ENCODE data around the gene TBCCD1. TPM values are rescaled to one million over a fixed set of nuclear protein-coding genes. Genes with fewer than 3 reads are reported as not detected.

TBCCD1 gene
- total and polyA plus RNA-seq, 2 experiments from 2014 or later, result 13.1 to 14.9 TPM

- no peaks in the 10 kb centered on the region for H3K36me3 ChIP-seq (replicated peaks; ENCODE audit: insufficient read depth, low read depth)
- no peak overlapping the region for H2AFZ ChIP-seq
- no peaks in the 10 kb centered on the region for H3K79me2 ChIP-seq
- TF ChIP-seq EZH2phosphoT487 (IDR thresholded peaks at IDR 0.05; ENCODE audit: low read depth, severe bottlenecking, unreplicated experiment) (no peak), CTCF (IDR thresholded peaks at IDR 0.05; ENCODE audit: poor library complexity) (no peak), EZH2 (IDR thresholded peaks at IDR 0.05; ENCODE audit: borderline replicate concordance) (no peak)
- no peak overlapping the region for H3K4me3 ChIP-seq
- no peaks in the 10 kb centered on the region for H3K9me2 ChIP-seq (replicated peaks; ENCODE audit: insufficient read depth)
- H3K27me3 ChIP-seq, result no peaks in the 10 kb centered on the region
- 69% methylated on average over 9 of the region's 9 CpGs for WGBS (ENCODE audit: low lambda C conversion rate, missing lambda C conversion rate)
- H3K27ac ChIP-seq, result no peak overlapping the region
- no peak for DNase-seq (ENCODE audit: low spot score)
- H3K4me2 ChIP-seq, result no peak overlapping the region
- no peaks in the 10 kb centered on the region for H3K4me1 ChIP-seq (ENCODE audit: insufficient read depth)
- no peaks in the 10 kb centered on the region for H3K9me3 ChIP-seq (ENCODE audit: low read depth)
- no peaks in the 10 kb centered on the region for H4K20me1 ChIP-seq (ENCODE audit: insufficient read depth, poor library complexity, severe bottlenecking)
Measured at GRCh38 chr3:186525369-186526255, 41.5 kb downstream of the TBCCD1 start.

GRCh38 chr3:186524616-186525015 lies 42.5 kb downstream of the TBCCD1 start:
- no peaks in the 10 kb centered on the region for H3K4me1 ChIP-seq (ENCODE audit: insufficient read depth)
- H2AFZ ChIP-seq, result no peak overlapping the region
- H3K27ac ChIP-seq, result no peak overlapping the region
- H3K9me3 ChIP-seq (ENCODE audit: low read depth), result no peaks in the 10 kb centered on the region
- DNase-seq (ENCODE audit: low spot score), result no peak
- H4K20me1 ChIP-seq (ENCODE audit: insufficient read depth, poor library complexity, severe bottlenecking), result no peaks in the 10 kb centered on the region
- no peak overlapping the region for H3K4me3 ChIP-seq
- no peaks in the 10 kb centered on the region for H3K36me3 ChIP-seq (replicated peaks; ENCODE audit: insufficient read depth, low read depth)
- no peaks in the 10 kb centered on the region for H3K79me2 ChIP-seq
- TF ChIP-seq EZH2phosphoT487 (IDR thresholded peaks at IDR 0.05; ENCODE audit: low read depth, severe bottlenecking, unreplicated experiment) (no peak), EZH2 (IDR thresholded peaks at IDR 0.05; ENCODE audit: borderline replicate concordance) (no peak), CTCF (IDR thresholded peaks at IDR 0.05; ENCODE audit: poor library complexity) (no peak)
- WGBS (ENCODE audit: low lambda C conversion rate, missing lambda C conversion rate), result 93% methylated on average over 6 of the region's 6 CpGs
- no peak overlapping the region for H3K4me2 ChIP-seq
- H3K27me3 ChIP-seq, result no peaks in the 10 kb centered on the region
- no peaks in the 10 kb centered on the region for H3K9me2 ChIP-seq (replicated peaks; ENCODE audit: insufficient read depth)

GRCh38 chr3:186523434-186523833 lies 43.7 kb downstream of the TBCCD1 start:
- no peak overlapping the region for H3K4me2 ChIP-seq
- no peaks in the 10 kb centered on the region for H3K4me1 ChIP-seq (ENCODE audit: insufficient read depth)
- DNase-seq (ENCODE audit: low spot score), result no peak
- no peaks in the 10 kb centered on the region for H3K36me3 ChIP-seq (replicated peaks; ENCODE audit: insufficient read depth, low read depth)
- H3K9me3 ChIP-seq (ENCODE audit: low read depth), result no peaks in the 10 kb centered on the region
- no peak overlapping the region for H2AFZ ChIP-seq
- 24% methylated on average over 2 of the region's 2 CpGs for WGBS (ENCODE audit: low lambda C conversion rate, missing lambda C conversion rate)
- TF ChIP-seq CTCF (IDR thresholded peaks at IDR 0.05; ENCODE audit: poor library complexity), result no peak
- no peak for TF ChIP-seq EZH2 (IDR thresholded peaks at IDR 0.05; ENCODE audit: borderline replicate concordance)
- TF ChIP-seq EZH2phosphoT487 (IDR thresholded peaks at IDR 0.05; ENCODE audit: low read depth, severe bottlenecking, unreplicated experiment), result no peak
- H4K20me1 ChIP-seq (ENCODE audit: insufficient read depth, poor library complexity, severe bottlenecking), result no peaks in the 10 kb centered on the region
- no peak overlapping the region for H3K4me3 ChIP-seq
- H3K27ac ChIP-seq, result no peak overlapping the region
- no peaks in the 10 kb centered on the region for H3K79me2 ChIP-seq
- H3K9me2 ChIP-seq (replicated peaks; ENCODE audit: insufficient read depth), result no peaks in the 10 kb centered on the region
- no peaks in the 10 kb centered on the region for H3K27me3 ChIP-seq
